Activated T-cell treated with anti-CD3 and anti-CD28 coated beads, Interleukin-2, amount 50 U/mL, for 4 hours (primary cell): ENCODE measurements around the gene ZNF385B. TPM values are rescaled to one million over a fixed set of nuclear protein-coding genes. Genes with fewer than 3 reads are reported as not detected.

Source experiments
- ATAC-seq, 2 donors: fragments of 200-7000 bp; cut with Tn5 transposase; one replicate each; pipeline ENCODE4 v1.10.0; 2021
- DNase-seq: peaks from one replicate; pipeline ENCODE4 v3.0.0-alpha.2; 2020
- H3K27me3 Mint-ChIP-seq: one replicate; pipeline ENCODE4 v1.8.0; 2021; ENCODE audit warnings: low read depth, mixed read lengths
- H3K36me3 Mint-ChIP-seq: one replicate; pipeline ENCODE4 v1.8.0; 2022; ENCODE audit warnings: mixed read lengths; ENCODE audit not compliant: insufficient read depth
- H3K4me1 Mint-ChIP-seq: one replicate; pipeline ENCODE4 v1.8.0; 2021; ENCODE audit warnings: low read depth, mixed read lengths
- H3K4me3 Mint-ChIP-seq: one replicate; pipeline ENCODE4 v1.8.0; 2021; ENCODE audit warnings: mild to moderate bottlenecking, moderate library complexity, mixed read lengths
- H3K9me3 Mint-ChIP-seq: one replicate; pipeline ENCODE4 v1.8.0; 2021; ENCODE audit warnings: mixed read lengths
- total RNA-seq, 3 donors: library from RNA; stranded (reverse); gene quantifications; one replicate each; pipeline ENCODE4 v1.2.1, GENCODE V29; 2021

Gene ZNF385B
- total RNA-seq, 3 donors from 2014 or later, result 0.08 TPM; not detected in 2

DNA sequence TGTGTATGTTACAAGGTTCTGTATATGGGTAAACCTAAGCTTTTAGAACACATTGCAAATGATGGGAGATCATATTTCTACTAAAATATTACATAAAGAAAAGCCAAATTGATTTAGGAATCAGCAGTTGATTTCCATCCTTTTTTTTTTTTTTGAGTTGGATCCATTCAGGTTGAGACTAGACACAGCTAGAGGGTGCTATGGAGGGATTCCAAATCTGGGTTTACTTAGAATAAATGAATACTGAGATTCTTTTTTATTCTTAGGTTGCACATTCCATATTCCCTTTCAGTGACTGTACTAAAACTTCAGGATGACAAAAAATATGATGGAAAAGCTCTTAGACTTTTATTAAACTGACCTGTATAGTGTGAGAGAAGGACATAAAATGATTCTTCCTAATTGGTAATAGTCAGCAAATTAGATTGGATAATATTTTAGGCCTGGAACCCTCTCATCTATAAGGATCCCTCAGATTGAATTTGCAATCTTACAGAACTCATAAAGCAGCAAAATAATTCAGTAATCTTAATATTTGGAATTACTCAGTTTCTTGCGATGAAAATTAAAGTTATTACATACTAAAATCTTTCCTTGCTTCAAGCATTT lies 413.5 kb downstream of the ZNF385B start:
- Mint-ChIP-seq H3K4me3 (no peak overlapping the region), H3K36me3 (no peaks in the 10 kb centered on the region), H3K27me3 (no peaks in the 10 kb centered on the region), H3K9me3 (no peaks in the 10 kb centered on the region), H3K4me1 (no peaks in the 10 kb centered on the region)
- ATAC-seq (no peak), DNase-seq (no peak)

- no peak for DNase-seq
- Mint-ChIP-seq H3K4me1 (no peaks in the 10 kb centered on the region), H3K36me3 (no peaks in the 10 kb centered on the region), H3K9me3 (no peaks in the 10 kb centered on the region), H3K27me3 (no peaks in the 10 kb centered on the region), H3K4me3 (no peak overlapping the region)
- no peak for ATAC-seq
These were observed 414.0 kb downstream of the ZNF385B start for GRCh38 chr2:179447421-179447820.

DNA sequence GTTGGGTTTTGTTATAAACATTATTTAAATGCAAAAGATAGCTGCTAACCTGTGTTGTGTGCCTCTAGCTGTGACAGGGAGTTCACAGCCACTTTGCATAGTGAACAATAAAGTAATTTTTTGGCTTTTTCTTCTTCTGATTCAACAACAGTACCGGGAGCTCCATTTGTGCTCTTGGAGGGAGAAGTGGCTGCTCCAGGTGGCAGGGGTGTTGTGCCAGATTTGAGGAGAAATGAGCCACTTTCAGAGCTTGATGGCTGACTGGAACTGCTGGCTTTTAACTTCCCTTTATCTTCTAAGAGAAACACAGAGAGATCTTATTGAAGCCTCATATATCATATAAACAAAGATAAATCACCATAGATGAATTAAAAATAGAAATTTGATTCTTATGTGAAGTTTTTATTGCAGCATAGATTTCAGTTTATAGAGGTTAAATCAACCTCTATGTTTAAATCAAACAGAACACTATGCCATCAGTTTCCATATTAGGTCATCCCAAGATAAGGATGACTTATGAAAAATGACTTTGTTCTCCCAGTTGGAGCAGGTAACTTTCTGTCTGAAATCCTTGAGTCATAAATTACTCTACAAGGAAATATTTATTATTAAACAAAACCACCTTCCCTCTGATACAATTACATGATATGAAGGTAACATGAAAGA lies 414.8 kb downstream of the ZNF385B start:
- H3K4me1 Mint-ChIP-seq, result no peaks in the 10 kb centered on the region
- no peak for DNase-seq

GRCh38 chr2:179444056-179444455 lies 417.4 kb downstream of the ZNF385B start:
- DNase-seq (no peak), ATAC-seq (no peak)
- peaks cover 2% of the 10 kb centered on the region for H3K27me3 Mint-ChIP-seq
- no peaks in the 10 kb centered on the region for H3K9me3 Mint-ChIP-seq
- no peaks in the 10 kb centered on the region for H3K36me3 Mint-ChIP-seq
- no peaks in the 10 kb centered on the region for H3K4me1 Mint-ChIP-seq
- no peak overlapping the region for H3K4me3 Mint-ChIP-seq

More for the DNA sequence above, 414.8 kb downstream of the ZNF385B start:
- no peak overlapping the region for H3K4me3 Mint-ChIP-seq
- no peaks in the 10 kb centered on the region for H3K9me3 Mint-ChIP-seq
- no peak for ATAC-seq
- no peaks in the 10 kb centered on the region for H3K36me3 Mint-ChIP-seq
- H3K27me3 Mint-ChIP-seq, result no peaks in the 10 kb centered on the region

- H3K9me3 Mint-ChIP-seq, result no peaks in the 10 kb centered on the region
- ATAC-seq (no peak), DNase-seq (no peak)
- H3K4me3 Mint-ChIP-seq, result no peak overlapping the region
- no peaks in the 10 kb centered on the region for H3K36me3 Mint-ChIP-seq
- H3K4me1 Mint-ChIP-seq, result no peaks in the 10 kb centered on the region
- peaks cover 2% of the 10 kb centered on the region for H3K27me3 Mint-ChIP-seq
These were observed 418.2 kb downstream of the ZNF385B start for GRCh38 chr2:179443180-179443579.

GRCh38 chr2:179442206-179442605 lies 419.2 kb downstream of the ZNF385B start:
- Mint-ChIP-seq H3K36me3 (no peaks in the 10 kb centered on the region), H3K4me1 (no peaks in the 10 kb centered on the region), H3K9me3 (no peaks in the 10 kb centered on the region), H3K27me3 (peaks cover 2% of the 10 kb centered on the region), H3K4me3 (no peak overlapping the region)
- no peak for ATAC-seq
- DNase-seq, result no peak

- Mint-ChIP-seq H3K9me3 (no peaks in the 10 kb centered on the region), H3K27me3 (peaks cover 2% of the 10 kb centered on the region), H3K4me1 (no peaks in the 10 kb centered on the region), H3K36me3 (no peaks in the 10 kb centered on the region), H3K4me3 (no peak overlapping the region)
- DNase-seq, result no peak
- ATAC-seq, result no peak
These were observed 419.9 kb downstream of the ZNF385B start for GRCh38 chr2:179441551-179441950.

- DNase-seq, result no peak
- ATAC-seq, result no peak
- Mint-ChIP-seq H3K9me3 (no peaks in the 10 kb centered on the region), H3K4me3 (no peak overlapping the region), H3K4me1 (no peaks in the 10 kb centered on the region), H3K36me3 (no peaks in the 10 kb centered on the region), H3K27me3 (peaks cover 2% of the 10 kb centered on the region)
These were observed 420.7 kb downstream of the ZNF385B start for GRCh38 chr2:179440642-179441251.

- H3K4me3 Mint-ChIP-seq, result no peak overlapping the region
These were observed 422.8 kb downstream of the ZNF385B start for GRCh38 chr2:179438654-179439053.

GRCh38 chr2:179437430-179437829 lies 424.0 kb downstream of the ZNF385B start:
- DNase-seq (no peak), ATAC-seq (no peak)
- Mint-ChIP-seq H3K9me3 (no peaks in the 10 kb centered on the region), H3K27me3 (peaks cover 2% of the 10 kb centered on the region), H3K4me3 (no peak overlapping the region), H3K36me3 (no peaks in the 10 kb centered on the region), H3K4me1 (no peaks in the 10 kb centered on the region)

More at GRCh38 chr2:179438654-179439053, 422.8 kb downstream of the ZNF385B start:
- Mint-ChIP-seq H3K27me3 (peaks cover 2% of the 10 kb centered on the region), H3K36me3 (no peaks in the 10 kb centered on the region), H3K4me1 (no peaks in the 10 kb centered on the region), H3K9me3 (no peaks in the 10 kb centered on the region)
- no peak for ATAC-seq
- no peak for DNase-seq

DNA sequence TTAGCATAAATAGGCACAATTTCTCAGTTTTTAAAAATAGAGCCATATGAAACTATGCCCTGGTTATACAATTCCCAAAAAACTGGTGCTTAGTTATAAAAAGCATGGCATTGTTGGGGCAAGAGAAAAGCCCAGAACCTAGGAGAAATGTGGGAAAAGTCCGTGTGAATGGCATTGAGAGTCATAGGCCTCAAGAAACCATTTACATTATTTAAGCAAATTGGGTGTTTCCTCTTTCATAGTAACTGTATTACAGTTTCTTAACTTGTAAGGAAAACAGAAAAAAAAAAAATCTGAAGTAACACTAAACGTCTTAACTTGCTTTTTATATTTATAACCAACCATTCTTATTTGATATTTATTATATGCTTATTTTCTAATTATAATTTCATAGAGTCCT lies 425.8 kb downstream of the ZNF385B start:
- Mint-ChIP-seq H3K4me3 (no peak overlapping the region), H3K36me3 (no peaks in the 10 kb centered on the region), H3K4me1 (no peaks in the 10 kb centered on the region), H3K27me3 (no peaks in the 10 kb centered on the region), H3K9me3 (no peaks in the 10 kb centered on the region)
- no peak for ATAC-seq
- DNase-seq, result no peak

- no peak overlapping the region for H3K4me3 Mint-ChIP-seq
- no peaks in the 10 kb centered on the region for H3K4me1 Mint-ChIP-seq
- no peaks in the 10 kb centered on the region for H3K36me3 Mint-ChIP-seq
- DNase-seq (no peak), ATAC-seq (no peak)
- H3K9me3 Mint-ChIP-seq, result no peaks in the 10 kb centered on the region
- no peaks in the 10 kb centered on the region for H3K27me3 Mint-ChIP-seq
These were observed 426.4 kb downstream of the ZNF385B start for GRCh38 chr2:179435000-179435399.

DNA sequence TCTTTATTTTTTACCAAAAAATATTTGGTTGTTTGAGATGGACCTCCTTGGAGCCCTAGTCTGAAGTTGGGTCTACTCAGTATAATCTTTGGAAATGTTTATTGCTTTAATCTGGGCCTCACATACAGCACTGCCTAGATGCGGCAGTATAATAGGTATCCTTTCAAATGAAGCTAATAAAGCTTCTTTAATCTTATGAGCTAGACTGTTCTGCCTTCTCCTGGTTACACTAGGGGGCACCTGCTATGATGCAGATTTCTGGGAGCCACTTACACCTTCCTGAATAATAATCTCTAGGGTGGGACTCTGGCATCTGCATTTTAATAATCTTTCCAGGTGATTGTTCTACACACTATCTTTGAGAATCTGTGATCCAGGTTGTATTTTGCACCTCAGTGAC lies 427.1 kb downstream of the ZNF385B start:
- peaks cover under 1% of the 10 kb centered on the region for H3K27me3 Mint-ChIP-seq
- H3K36me3 Mint-ChIP-seq, result no peaks in the 10 kb centered on the region
- ATAC-seq (no peak), DNase-seq (no peak)
- no peaks in the 10 kb centered on the region for H3K4me1 Mint-ChIP-seq
- no peaks in the 10 kb centered on the region for H3K9me3 Mint-ChIP-seq
- no peak overlapping the region for H3K4me3 Mint-ChIP-seq

GRCh38 chr2:179432751-179433150 lies 428.7 kb downstream of the ZNF385B start:
- Mint-ChIP-seq H3K4me3 (no peak overlapping the region), H3K4me1 (no peaks in the 10 kb centered on the region), H3K27me3 (peaks cover 2% of the 10 kb centered on the region), H3K9me3 (no peaks in the 10 kb centered on the region), H3K36me3 (no peaks in the 10 kb centered on the region)
- ATAC-seq (no peak), DNase-seq (no peak)

- H3K4me1 Mint-ChIP-seq, result no peaks in the 10 kb centered on the region
- H3K36me3 Mint-ChIP-seq, result no peaks in the 10 kb centered on the region
- no peak overlapping the region for H3K4me3 Mint-ChIP-seq
- H3K27me3 Mint-ChIP-seq, result peaks cover 7% of the 10 kb centered on the region
- H3K9me3 Mint-ChIP-seq, result no peaks in the 10 kb centered on the region
- ATAC-seq (no peak), DNase-seq (no peak)
These were observed 431.8 kb downstream of the ZNF385B start for GRCh38 chr2:179429597-179429996.
